ENCODE data around the gene CFAP54.

DNA sequence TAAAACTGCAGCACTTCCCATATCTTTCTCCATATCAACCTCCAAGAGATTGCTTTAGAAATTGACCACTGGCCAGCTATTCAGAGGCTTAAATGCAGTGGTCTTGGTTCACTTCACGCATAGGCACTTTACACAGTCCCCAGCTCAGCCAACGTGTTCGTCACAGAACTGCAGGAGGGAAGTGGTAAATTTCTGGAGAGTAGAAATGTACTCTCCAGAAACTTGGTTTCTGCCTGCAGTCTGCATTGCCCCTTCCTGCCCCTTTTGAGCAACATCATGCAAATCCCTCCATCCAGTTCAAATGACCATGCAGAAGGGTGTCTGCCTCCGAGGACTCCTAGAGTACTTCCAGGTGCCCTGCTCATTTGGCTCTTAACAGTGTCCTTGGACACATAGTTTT lies 375.0 kb downstream of the CFAP54 start:
- TF ChIP-seq, protein P1, sequence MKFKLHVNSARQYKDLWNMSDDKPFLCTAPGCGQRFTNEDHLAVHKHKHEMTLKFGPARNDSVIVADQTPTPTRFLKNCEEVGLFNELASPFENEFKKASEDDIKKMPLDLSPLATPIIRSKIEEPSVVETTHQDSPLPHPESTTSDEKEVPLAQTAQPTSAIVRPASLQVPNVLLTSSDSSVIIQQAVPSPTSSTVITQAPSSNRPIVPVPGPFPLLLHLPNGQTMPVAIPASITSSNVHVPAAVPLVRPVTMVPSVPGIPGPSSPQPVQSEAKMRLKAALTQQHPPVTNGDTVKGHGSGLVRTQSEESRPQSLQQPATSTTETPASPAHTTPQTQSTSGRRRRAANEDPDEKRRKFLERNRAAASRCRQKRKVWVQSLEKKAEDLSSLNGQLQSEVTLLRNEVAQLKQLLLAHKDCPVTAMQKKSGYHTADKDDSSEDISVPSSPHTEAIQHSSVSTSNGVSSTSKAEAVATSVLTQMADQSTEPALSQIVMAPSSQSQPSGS (CRISPR knock-in tag; IDR thresholded peaks at IDR 0.05; ENCODE audit: borderline replicate concordance, low read depth), result no peak
- no peak for TF ChIP-seq NFYB (CRISPR knock-in tag; conservative IDR thresholded peaks at IDR 0.05; ENCODE audit: low read depth)
- TF ChIP-seq TEAD4 (CRISPR knock-in tag; IDR thresholded peaks at IDR 0.05), result no peak
- TF ChIP-seq NR1H2 (CRISPR knock-in tag; IDR thresholded peaks at IDR 0.05), result no peak
- TF ChIP-seq, protein P2, sequence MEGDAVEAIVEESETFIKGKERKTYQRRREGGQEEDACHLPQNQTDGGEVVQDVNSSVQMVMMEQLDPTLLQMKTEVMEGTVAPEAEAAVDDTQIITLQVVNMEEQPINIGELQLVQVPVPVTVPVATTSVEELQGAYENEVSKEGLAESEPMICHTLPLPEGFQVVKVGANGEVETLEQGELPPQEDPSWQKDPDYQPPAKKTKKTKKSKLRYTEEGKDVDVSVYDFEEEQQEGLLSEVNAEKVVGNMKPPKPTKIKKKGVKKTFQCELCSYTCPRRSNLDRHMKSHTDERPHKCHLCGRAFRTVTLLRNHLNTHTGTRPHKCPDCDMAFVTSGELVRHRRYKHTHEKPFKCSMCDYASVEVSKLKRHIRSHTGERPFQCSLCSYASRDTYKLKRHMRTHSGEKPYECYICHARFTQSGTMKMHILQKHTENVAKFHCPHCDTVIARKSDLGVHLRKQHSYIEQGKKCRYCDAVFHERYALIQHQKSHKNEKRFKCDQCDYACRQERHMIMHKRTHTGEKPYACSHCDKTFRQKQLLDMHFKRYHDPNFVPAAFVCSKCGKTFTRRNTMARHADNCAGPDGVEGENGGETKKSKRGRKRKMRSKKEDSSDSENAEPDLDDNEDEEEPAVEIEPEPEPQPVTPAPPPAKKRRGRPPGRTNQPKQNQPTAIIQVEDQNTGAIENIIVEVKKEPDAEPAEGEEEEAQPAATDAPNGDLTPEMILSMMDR (IDR thresholded peaks at IDR 0.05), result no peak
- TF ChIP-seq ZNF317 (CRISPR knock-in tag; IDR thresholded peaks at IDR 0.05; ENCODE audit: borderline replicate concordance, low read depth), result no peak
- TF ChIP-seq, protein P3, sequence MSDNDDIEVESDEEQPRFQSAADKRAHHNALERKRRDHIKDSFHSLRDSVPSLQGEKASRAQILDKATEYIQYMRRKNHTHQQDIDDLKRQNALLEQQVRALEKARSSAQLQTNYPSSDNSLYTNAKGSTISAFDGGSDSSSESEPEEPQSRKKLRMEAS (CRISPR knock-in tag; IDR thresholded peaks at IDR 0.05), result no peak
- TF ChIP-seq, protein P4, sequence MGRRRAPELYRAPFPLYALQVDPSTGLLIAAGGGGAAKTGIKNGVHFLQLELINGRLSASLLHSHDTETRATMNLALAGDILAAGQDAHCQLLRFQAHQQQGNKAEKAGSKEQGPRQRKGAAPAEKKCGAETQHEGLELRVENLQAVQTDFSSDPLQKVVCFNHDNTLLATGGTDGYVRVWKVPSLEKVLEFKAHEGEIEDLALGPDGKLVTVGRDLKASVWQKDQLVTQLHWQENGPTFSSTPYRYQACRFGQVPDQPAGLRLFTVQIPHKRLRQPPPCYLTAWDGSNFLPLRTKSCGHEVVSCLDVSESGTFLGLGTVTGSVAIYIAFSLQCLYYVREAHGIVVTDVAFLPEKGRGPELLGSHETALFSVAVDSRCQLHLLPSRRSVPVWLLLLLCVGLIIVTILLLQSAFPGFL (CRISPR knock-in tag; IDR thresholded peaks at IDR 0.05; ENCODE audit: borderline replicate concordance), result no peak
